ENCODE results near the gene SHROOM2.

The SHROOM2 gene

DNA sequence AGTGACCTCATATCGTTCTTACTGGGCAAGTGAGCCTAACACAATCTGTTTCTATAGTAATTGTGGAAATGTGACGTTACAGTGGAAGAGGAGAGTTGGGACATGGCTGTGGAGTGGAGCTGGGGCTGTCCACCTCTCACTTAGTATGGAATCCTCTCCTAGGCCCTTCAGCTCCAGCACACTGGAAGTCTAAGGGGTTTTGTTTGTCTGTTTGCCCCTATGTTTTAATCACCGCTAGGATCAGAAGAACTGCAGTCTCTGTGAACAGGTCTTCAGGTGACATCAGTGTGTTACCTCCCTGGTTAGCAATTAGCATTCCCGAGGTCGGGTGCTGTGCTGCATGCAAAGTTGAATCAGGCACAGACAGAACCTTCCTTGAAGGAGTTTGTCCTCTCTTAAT, 131.6 kb downstream of the SHROOM2 start:
- no peak overlapping the region for H3K27ac ChIP-seq (replicated peaks)
- H3K27me3 ChIP-seq (ENCODE audit: insufficient read depth, poor library complexity, severe bottlenecking), result no peaks in the 10 kb centered on the region

DNA sequence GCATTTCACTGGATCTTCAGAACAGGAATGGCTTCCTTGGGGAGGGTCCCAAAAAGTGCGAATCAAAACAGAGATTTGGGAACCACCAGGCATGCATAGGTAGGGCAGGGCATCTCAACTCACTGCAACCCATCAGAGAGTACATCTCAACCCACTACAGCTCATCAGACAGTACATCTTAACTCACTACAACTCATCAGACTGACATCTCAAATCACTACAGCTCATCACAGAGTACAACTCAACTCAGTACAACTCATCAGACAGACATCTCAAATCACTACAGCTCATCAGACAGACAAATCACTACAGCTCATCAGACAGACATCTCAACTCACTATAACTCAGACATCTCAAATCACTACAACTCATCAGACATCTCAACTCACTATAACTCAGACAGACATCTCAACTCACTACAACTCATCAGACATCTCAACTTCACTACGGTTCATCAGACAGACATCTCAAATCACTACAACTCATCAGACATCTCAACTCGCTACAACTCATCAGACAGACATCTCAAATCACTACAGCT, 133.5 kb downstream of the SHROOM2 start:
- TF ChIP-seq REST (IDR thresholded peaks at IDR 0.05; ENCODE audit: insufficient replicate concordance, low read depth) (no peak), SPI1 (IDR thresholded peaks at IDR 0.05; ENCODE audit: borderline replicate concordance, low read depth) (no peak), GABPA (IDR thresholded peaks at IDR 0.05; ENCODE audit: low read depth) (no peak), POLR2AphosphoS5 (IDR thresholded peaks at IDR 0.05; ENCODE audit: low read depth) (no peak)
- TF ChIP-seq, protein P1, sequence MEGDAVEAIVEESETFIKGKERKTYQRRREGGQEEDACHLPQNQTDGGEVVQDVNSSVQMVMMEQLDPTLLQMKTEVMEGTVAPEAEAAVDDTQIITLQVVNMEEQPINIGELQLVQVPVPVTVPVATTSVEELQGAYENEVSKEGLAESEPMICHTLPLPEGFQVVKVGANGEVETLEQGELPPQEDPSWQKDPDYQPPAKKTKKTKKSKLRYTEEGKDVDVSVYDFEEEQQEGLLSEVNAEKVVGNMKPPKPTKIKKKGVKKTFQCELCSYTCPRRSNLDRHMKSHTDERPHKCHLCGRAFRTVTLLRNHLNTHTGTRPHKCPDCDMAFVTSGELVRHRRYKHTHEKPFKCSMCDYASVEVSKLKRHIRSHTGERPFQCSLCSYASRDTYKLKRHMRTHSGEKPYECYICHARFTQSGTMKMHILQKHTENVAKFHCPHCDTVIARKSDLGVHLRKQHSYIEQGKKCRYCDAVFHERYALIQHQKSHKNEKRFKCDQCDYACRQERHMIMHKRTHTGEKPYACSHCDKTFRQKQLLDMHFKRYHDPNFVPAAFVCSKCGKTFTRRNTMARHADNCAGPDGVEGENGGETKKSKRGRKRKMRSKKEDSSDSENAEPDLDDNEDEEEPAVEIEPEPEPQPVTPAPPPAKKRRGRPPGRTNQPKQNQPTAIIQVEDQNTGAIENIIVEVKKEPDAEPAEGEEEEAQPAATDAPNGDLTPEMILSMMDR (IDR thresholded peaks at IDR 0.05; ENCODE audit: insufficient read depth, low read length), result no peak
- no peak overlapping the region for H3K27ac ChIP-seq (replicated peaks)
- DNase-seq (ENCODE audit: low read depth in 1 of 2, low spot score in 1 of 2), result no peak

More for the DNA sequence above, 131.6 kb downstream of the SHROOM2 start:
- no peak overlapping the region for H3K4me3 ChIP-seq (replicated peaks; ENCODE audit: insufficient read depth, low read length)
- TF ChIP-seq SPI1 (IDR thresholded peaks at IDR 0.05; ENCODE audit: borderline replicate concordance, low read depth) (no peak), POLR2AphosphoS5 (IDR thresholded peaks at IDR 0.05; ENCODE audit: low read depth) (no peak), REST (IDR thresholded peaks at IDR 0.05; ENCODE audit: insufficient replicate concordance, low read depth) (no peak), GABPA (IDR thresholded peaks at IDR 0.05; ENCODE audit: low read depth) (no peak)
- TF ChIP-seq, protein P1 (IDR thresholded peaks at IDR 0.05; ENCODE audit: insufficient read depth, low read length), result no peak
- DNase-seq (ENCODE audit: low read depth in 1 of 2, low spot score in 1 of 2), result no peak

DNA sequence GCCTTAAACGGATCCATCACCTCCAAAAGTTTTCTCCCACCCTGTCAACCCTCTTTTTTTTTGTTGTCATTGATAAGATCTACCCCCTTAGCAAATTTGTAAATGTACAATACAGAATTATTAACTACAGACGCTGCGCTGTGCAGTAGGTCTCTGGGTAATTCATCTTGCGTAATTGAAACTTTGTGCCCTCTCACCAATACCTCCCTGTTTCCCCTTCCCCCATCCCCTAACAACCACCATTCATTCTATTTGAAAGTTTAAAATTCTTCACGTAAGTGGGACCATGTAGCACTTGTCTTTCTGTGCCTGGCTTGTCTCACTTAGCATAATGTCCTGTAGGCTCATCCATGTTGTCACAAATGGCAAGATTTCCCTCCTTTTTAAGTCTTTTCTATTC, 135.2 kb downstream of the SHROOM2 start:
- no peak for DNase-seq (ENCODE audit: low read depth in 1 of 2, low spot score in 1 of 2)
- TF ChIP-seq REST (IDR thresholded peaks at IDR 0.05; ENCODE audit: insufficient replicate concordance, low read depth) (no peak), POLR2AphosphoS5 (IDR thresholded peaks at IDR 0.05; ENCODE audit: low read depth) (no peak), SPI1 (IDR thresholded peaks at IDR 0.05; ENCODE audit: borderline replicate concordance, low read depth) (no peak), GABPA (IDR thresholded peaks at IDR 0.05; ENCODE audit: low read depth) (no peak)
- TF ChIP-seq, protein P1 (IDR thresholded peaks at IDR 0.05; ENCODE audit: insufficient read depth, low read length), result no peak
- H3K27ac ChIP-seq (replicated peaks), result no peak overlapping the region
- no peak overlapping the region for H3K4me3 ChIP-seq (replicated peaks; ENCODE audit: insufficient read depth, low read length)
- no peaks in the 10 kb centered on the region for H3K27me3 ChIP-seq (ENCODE audit: insufficient read depth, poor library complexity, severe bottlenecking)

More for the DNA sequence above, 133.5 kb downstream of the SHROOM2 start:
- Histone ChIP-seq H3K27me3 (ENCODE audit: insufficient read depth, poor library complexity, severe bottlenecking) (no peaks in the 10 kb centered on the region), H3K4me3 (replicated peaks; ENCODE audit: insufficient read depth, low read length) (no peak overlapping the region)

All from HL-60 (cell line).